ENCODE data around the gene C17orf114.

C17orf114 gene

DNA sequence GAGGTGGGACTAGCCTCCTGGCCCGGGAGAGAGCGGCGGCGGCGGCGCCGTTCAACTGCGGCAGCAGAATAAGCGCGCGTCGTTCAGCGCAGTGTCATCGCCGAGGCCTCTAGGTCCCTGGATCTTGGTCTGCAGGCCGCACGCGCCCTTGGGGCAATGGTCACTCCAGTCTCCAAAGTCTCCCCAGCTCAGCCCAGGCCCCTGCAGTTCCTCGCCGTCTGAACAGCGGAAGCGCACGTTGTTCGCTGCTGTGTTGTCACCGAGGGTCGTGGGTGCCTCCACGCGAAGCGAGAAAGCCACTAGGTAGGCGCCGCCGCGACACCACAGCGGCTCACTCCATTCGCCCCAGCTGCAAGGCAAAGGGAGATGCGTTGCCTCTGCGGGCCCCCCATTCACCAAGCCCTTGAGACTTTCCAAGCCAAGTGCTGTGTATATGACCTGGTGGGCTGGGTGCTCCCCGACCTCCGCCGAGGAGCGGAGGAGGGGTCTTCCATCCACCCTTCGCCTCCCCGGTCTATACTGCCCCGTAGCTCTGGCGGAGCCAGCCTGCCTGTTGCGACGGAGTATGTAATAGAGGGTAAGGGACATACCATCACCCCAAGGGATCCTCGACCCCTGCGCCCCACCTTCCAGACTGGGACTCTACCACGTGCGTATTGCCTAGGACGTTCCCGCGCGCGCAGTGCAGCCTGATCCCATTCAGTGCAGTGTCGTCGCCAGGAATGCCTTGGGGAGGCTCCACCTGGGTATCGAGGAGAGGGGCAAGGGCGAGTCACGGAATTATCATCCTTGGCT is 16.6 kb downstream of the C17orf114 start:
- Histone ChIP-seq H3K9me3 (ENCODE audit: low read depth, low read length) (no peaks in the 10 kb centered on the region), H3K27me3 (ENCODE audit: insufficient read depth, low read length) (peaks cover 75% of the 10 kb centered on the region), H3K4me1 (ENCODE audit: insufficient read depth, low read length) (peaks cover 35% of the 10 kb centered on the region), H3K4me3 (ENCODE audit: low read length) (no peak overlapping the region)

DNA sequence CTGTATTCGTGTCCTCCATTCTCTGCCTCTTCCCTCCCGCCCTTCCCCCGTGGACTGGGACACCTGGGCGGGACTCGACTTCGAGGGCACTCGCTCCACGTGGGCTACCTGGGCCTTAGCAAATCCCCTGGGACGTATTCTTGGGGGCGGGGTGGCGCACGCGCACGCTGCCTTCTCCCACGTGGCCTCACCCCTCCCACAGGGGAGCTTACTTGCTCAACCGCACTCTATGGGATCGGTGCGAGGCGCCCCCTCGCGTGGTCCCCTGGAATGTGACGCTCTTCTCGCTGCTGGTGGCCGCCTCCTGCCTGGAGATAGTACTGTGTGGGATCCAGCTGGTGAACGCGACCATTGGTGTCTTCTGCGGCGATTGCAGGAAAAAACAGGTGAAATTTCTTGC is 19.5 kb downstream of the C17orf114 start:
- H3K4me1 ChIP-seq (ENCODE audit: insufficient read depth, low read length), result peaks cover 19% of the 10 kb centered on the region

DNA sequence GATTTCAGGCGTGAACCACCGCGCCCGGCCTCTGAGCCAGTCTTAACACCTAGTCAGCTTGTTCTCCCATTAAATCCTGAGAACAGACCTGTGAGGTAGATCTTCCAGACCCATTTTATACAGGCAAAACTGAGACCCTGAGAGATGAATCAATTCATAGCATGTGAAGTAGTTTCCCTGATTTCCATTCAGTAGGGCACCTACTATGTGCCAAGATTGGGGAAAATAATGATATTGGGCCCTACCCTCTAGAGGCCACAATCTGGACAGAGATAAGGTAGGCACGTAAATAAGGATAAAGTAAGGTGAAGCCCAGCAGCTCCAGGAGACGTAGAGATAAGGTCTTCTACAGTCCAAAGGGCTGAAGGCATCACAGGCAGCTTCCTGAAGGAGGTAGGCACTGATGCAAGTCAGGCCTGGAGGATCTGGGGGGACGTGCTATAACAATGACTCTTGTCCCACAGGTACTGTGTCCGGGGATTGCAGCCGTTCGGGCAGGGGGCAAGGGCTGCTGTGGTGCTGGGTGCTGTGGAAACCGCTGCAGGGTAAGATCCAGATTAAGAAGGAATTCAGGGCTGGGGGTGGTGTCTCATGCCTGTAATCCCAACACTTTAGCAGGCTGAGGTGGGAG is 21.7 kb downstream of the C17orf114 start:
- Histone ChIP-seq H3K27me3 (ENCODE audit: insufficient read depth, low read length) (peaks cover 43% of the 10 kb centered on the region), H3K4me1 (ENCODE audit: insufficient read depth, low read length) (peaks cover 6% of the 10 kb centered on the region), H3K4me3 (ENCODE audit: low read length) (no peak overlapping the region), H3K9me3 (ENCODE audit: low read depth, low read length) (no peaks in the 10 kb centered on the region)

More for the DNA sequence above, 19.5 kb downstream of the C17orf114 start:
- Histone ChIP-seq H3K9me3 (ENCODE audit: low read depth, low read length) (no peaks in the 10 kb centered on the region), H3K27me3 (ENCODE audit: insufficient read depth, low read length) (peaks cover 65% of the 10 kb centered on the region), H3K4me3 (ENCODE audit: low read length) (no peak overlapping the region)

- no peaks in the 10 kb centered on the region for H3K9me3 ChIP-seq (ENCODE audit: low read depth, low read length)
- H3K4me1 ChIP-seq (ENCODE audit: insufficient read depth, low read length), result no peaks in the 10 kb centered on the region
- peaks cover 21% of the 10 kb centered on the region for H3K27me3 ChIP-seq (ENCODE audit: insufficient read depth, low read length)
- no peak overlapping the region for H3K4me3 ChIP-seq (ENCODE audit: low read length)
Measured at GRCh38 chr17:4777969-4778760, 24.0 kb downstream of the C17orf114 start.

- Histone ChIP-seq H3K27me3 (ENCODE audit: insufficient read depth, low read length) (no peaks in the 10 kb centered on the region), H3K9me3 (ENCODE audit: low read depth, low read length) (no peaks in the 10 kb centered on the region), H3K4me3 (ENCODE audit: low read length) (no peak overlapping the region), H3K4me1 (ENCODE audit: insufficient read depth, low read length) (peaks cover 35% of the 10 kb centered on the region)
Measured at GRCh38 chr17:4772235-4772613, 29.9 kb downstream of the C17orf114 start.

GRCh38 chr17:4771519-4772234 is 30.5 kb downstream of the C17orf114 start, which contains the start of gene TM4SF5:
Gene TM4SF5, plus strand, starts transcription at chr17:4771886. Its CDS starts 37 bp downstream, at chr17:4771923.
- no peak within 1 kb of the TSS for H3K4me3 ChIP-seq (ENCODE audit: low read length)
- H3K9me3 ChIP-seq (ENCODE audit: low read depth, low read length), result no peaks in the 10 kb centered on the region
- peaks cover 40% of the 10 kb centered on the region for H3K4me1 ChIP-seq (ENCODE audit: insufficient read depth, low read length)
- H3K27me3 ChIP-seq (ENCODE audit: insufficient read depth, low read length), result no peaks in the 10 kb centered on the region

DNA sequence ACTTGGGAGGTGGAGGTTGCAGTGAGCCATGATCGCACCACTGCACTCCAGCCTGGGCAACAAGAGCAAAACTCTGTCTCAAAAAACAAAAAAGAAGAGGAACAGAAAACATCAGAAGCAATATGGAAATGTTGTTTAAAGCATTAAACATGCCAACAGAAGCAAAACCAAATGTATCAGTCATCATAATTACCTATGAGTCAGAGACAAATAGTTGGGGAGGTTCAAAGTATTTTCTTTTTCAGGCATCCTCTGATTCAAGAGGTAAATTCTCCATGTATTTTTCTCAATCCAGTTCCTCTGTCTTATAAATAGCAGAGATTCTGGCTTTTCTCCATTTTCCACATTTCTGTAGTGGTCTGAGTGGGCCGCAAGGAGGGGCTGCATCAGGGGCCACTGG is 32.5 kb downstream of the C17orf114 start:
- H3K4me1 ChIP-seq (ENCODE audit: insufficient read depth, low read length), result peaks cover 59% of the 10 kb centered on the region
- no peaks in the 10 kb centered on the region for H3K9me3 ChIP-seq (ENCODE audit: low read depth, low read length)
- H3K27me3 ChIP-seq (ENCODE audit: insufficient read depth, low read length), result no peaks in the 10 kb centered on the region

DNA sequence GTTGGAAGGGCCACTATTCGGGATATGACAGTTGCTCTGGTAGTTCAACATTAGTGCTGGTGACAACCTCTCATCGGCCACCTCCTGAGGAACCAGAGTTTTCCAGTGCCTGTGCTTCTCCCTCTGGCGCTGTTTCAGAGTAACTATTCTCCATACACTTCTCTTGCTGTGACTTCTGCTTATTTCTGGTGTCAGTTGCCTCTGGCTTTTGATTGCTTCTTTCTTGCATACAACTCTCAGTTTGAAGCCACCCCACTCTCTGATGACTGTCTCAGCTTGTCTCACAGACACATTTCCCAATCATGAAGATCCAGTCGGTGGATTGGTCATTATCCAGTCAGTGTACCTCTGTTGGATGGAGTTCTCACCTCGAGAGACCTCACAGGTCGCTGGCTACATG is 33.8 kb downstream of the C17orf114 start:
- Histone ChIP-seq H3K27me3 (ENCODE audit: insufficient read depth, low read length) (no peaks in the 10 kb centered on the region), H3K9me3 (ENCODE audit: low read depth, low read length) (no peaks in the 10 kb centered on the region), H3K4me3 (ENCODE audit: low read length) (no peak overlapping the region), H3K4me1 (ENCODE audit: insufficient read depth, low read length) (peaks cover 72% of the 10 kb centered on the region)

More for the DNA sequence above, 32.5 kb downstream of the C17orf114 start:
- H3K4me3 ChIP-seq (ENCODE audit: low read length), result no peak overlapping the region

DNA sequence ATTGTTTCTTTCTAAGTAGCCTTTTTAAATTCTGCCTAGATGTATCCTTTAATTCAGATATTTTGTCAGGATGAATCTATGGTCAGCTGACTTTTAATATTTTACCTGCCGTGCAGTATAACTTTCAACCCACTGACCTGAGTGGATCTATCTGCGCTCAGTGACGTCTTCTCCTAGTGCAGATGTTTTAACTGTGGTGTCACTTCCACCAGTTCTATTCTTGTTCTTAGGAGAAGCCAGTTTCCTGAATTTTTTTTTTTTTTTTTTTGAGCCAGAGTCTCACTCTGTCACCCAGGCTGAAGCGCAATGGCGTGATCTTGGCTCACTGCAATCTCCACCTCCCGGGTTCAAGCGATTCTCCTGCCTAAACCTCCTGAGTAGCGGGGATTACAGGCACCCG is 35.4 kb downstream of the C17orf114 start:
- peaks cover 70% of the 10 kb centered on the region for H3K4me1 ChIP-seq (ENCODE audit: insufficient read depth, low read length)
- H3K4me3 ChIP-seq (ENCODE audit: low read length), result no peak overlapping the region
- H3K9me3 ChIP-seq (ENCODE audit: low read depth, low read length), result no peaks in the 10 kb centered on the region
- no peaks in the 10 kb centered on the region for H3K27me3 ChIP-seq (ENCODE audit: insufficient read depth, low read length)

DNA sequence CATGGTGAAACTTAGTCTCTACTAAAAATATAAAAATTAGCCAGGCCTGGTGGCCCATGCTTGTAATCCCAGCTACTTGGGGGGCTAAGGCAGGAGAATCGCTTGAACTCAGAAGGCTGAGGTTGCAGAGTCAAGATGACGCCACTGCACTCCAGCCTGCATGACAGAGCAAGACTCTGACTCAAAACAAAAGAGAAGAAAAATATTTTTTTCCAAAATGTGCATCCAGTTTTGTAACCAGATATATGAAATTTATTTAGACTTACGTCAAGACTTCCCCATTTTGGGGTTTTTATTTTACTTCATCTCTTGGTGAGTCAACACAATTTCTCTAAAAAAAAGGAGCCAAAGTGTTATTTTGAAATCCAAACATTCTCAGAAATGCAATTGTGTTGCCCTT is 35.9 kb downstream of the C17orf114 start:
- peaks cover 65% of the 10 kb centered on the region for H3K4me1 ChIP-seq (ENCODE audit: insufficient read depth, low read length)

GRCh38 chr17:4764595-4764994 is 37.5 kb downstream of the C17orf114 start:
- Histone ChIP-seq H3K9me3 (ENCODE audit: low read depth, low read length) (no peaks in the 10 kb centered on the region), H3K4me3 (ENCODE audit: low read length) (no peak overlapping the region), H3K27me3 (ENCODE audit: insufficient read depth, low read length) (peaks cover 3% of the 10 kb centered on the region), H3K4me1 (ENCODE audit: insufficient read depth, low read length) (peaks cover 52% of the 10 kb centered on the region)

More for the DNA sequence above, 35.9 kb downstream of the C17orf114 start:
- Histone ChIP-seq H3K9me3 (ENCODE audit: low read depth, low read length) (no peaks in the 10 kb centered on the region), H3K27me3 (ENCODE audit: insufficient read depth, low read length) (no peaks in the 10 kb centered on the region), H3K4me3 (ENCODE audit: low read length) (no peak overlapping the region)

DNA sequence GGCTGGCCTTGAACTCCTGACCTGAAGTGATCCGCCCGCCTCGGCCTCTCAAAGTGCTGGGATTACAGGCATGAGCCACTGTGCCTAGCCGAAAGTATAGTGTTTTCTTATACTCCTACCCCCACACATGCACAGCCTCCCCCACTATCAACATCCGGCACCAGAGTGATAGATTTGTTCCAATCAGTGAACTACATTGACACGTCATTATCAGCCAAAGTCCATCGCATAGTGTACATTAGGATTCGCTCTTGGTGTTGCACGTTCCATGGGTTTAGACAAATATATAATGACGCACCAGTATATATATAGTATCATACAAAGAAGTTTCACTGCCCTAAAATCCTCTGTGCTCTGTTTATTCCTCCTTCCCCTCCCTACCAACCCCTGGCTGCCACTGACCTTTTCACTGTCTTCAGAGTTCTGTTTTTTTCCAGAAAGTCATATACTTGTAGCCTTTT is 42.3 kb downstream of the C17orf114 start:
- Histone ChIP-seq H3K4me3 (ENCODE audit: low read length) (no peak overlapping the region), H3K27me3 (ENCODE audit: insufficient read depth, low read length) (peaks cover 5% of the 10 kb centered on the region), H3K9me3 (ENCODE audit: low read depth, low read length) (no peaks in the 10 kb centered on the region), H3K4me1 (ENCODE audit: insufficient read depth, low read length) (peaks cover 15% of the 10 kb centered on the region)

DNA sequence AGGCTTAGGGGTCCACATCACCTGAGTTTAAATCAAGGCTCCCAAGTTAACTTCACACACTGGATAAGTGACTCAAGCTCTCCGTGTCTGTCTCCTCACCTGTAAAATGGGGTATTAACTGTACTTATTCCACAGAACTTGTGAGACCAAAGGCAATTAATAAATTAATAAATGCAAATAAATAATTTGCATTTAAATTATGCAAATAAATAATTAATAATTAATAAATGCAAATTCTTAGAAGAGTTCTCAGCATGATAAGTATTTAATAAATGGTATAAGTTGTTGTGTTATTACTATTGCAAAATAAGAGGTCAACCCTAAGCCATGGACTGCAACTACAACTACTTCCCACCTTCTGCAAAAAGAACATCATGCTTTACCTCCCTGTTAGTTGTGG is 48.7 kb downstream of the C17orf114 start:
- H3K27me3 ChIP-seq (ENCODE audit: insufficient read depth, low read length), result peaks cover 11% of the 10 kb centered on the region
- peaks cover 10% of the 10 kb centered on the region for H3K4me1 ChIP-seq (ENCODE audit: insufficient read depth, low read length)
- no peaks in the 10 kb centered on the region for H3K9me3 ChIP-seq (ENCODE audit: low read depth, low read length)
- no peak overlapping the region for H3K4me3 ChIP-seq (ENCODE audit: low read length)

DNA sequence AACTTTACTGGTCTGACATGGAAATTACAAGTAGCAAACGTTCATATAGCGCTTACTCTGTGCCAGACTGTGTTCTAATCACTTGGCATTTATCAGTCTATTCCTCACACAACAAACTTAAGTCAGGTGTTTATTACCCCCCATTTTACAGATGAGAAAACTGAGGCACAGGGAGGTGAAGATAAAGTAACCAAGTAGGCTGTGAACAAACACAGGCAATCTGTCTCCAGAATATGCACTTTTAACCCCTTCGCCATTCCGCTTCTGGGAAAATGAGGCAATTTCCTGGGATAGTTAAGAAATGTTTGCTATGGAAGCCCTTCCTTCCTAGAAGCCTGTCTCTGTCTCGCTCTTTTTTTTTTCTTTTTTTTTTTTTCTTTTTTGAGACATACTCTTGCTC is 50.2 kb downstream of the C17orf114 start:
- Histone ChIP-seq H3K9me3 (ENCODE audit: low read depth, low read length) (no peaks in the 10 kb centered on the region), H3K4me1 (ENCODE audit: insufficient read depth, low read length) (peaks cover 24% of the 10 kb centered on the region), H3K4me3 (ENCODE audit: low read length) (no peak overlapping the region), H3K27me3 (ENCODE audit: insufficient read depth, low read length) (peaks cover 10% of the 10 kb centered on the region)

All from mononuclear cell (primary cell).